NCI-H748 (cell line): ENCODE data around the gene OTUD5.

Source experiments
- DNase-seq: peaks from one replicate; lab custom pipeline; 2025; ENCODE audit not compliant: unreplicated experiment; lab: John Stamatoyannopoulos, UW

OTUD5 gene

DNA sequence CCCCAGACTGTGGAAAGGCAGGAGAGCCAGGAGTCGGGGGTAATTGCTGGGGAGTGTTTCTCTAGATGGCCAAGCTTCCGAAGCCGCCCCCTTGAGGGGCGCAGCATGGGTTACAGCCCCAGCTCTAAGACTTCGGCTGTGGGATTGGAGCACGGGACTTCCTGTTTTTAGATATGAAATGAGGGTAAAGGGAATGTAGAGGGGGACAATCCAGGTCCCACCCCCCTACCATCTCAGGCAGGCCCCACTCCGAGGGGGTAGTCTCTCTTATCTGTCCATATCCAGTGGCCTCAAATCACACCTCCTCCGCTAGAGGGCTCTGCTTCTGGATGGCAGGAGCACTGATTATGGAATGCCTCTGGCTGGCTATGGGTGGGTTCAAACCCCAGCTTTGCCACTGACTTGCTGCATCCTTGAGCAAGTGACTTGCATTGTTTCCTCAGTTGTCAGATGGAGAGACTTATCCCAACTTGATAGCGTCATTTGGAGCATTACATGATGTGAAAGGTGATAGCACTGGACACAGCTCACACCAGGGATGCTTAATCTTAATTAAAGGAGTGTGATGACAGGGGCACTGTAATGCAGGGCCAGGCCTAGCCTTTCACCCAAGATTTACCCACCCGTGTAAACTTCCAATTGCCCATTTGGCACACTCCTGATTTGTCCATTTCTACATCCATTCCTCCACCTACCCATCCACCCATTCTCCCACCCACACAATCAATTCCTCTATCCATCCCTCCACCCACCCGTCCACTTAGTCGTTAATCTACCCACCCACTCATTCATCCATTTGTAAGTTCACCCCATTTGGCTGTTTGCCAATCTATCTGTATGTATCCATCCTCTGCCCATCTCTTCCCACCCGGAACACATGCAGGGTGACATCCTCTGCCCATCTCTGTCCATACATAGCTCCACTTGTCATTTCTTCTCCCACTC lies 15.1 kb upstream of the OTUD5 start:
- peak; percentile 58 for DNase-seq

GRCh38 chrX:48971249-48972219 lies 14.1 kb upstream of the OTUD5 start, which contains the start of gene KCND1:
Gene KCND1 (minus strand): TSS chrX:48971844. CDS start chrX:48970271, 1,573 bp downstream.
- DNase-seq = peak; percentile 58

- no peak for DNase-seq
Observed at GRCh38 chrX:48969471-48969870, 12.1 kb upstream of the OTUD5 start.

- no peak for DNase-seq
Observed at GRCh38 chrX:48968377-48968776, 11.0 kb upstream of the OTUD5 start.

DNA sequence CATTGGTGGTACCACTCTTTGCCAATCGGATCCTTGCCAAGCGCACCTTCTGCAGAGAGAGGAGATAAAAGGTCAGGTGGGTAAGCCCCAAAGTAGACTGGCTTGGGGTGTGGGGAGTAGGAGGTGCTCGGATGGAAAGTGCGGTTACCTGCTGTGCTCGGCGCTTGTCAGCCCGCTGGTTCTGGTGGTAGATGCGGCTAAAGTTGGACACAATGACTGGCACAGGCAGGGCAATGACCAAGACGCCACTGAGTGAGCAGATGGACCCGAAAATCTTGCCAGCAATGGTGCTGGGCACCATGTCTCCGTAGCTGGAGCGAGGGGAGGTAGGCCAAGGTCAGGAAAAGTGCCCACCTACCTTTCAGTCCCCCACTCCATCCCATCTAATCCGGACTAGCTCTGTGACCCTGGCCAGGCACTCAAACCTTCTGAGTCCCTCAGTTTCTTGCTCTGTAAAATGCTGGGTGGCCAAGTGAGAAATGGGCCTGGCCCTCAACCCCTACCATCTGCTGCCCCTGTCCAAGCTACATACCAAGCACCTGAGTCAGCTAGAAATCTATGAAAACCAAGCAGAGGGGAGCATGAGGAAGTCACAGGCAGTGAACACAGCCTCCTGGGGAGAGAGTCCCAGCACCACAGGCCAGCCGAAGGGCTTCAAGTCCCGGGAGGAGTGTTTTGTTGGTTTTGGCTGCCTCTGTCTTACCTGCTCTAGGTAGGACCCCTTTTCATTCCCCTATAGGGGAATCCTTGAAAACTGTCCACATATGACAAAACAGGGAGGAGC lies 9.6 kb upstream of the OTUD5 start:
- DNase-seq = no peak

DNA sequence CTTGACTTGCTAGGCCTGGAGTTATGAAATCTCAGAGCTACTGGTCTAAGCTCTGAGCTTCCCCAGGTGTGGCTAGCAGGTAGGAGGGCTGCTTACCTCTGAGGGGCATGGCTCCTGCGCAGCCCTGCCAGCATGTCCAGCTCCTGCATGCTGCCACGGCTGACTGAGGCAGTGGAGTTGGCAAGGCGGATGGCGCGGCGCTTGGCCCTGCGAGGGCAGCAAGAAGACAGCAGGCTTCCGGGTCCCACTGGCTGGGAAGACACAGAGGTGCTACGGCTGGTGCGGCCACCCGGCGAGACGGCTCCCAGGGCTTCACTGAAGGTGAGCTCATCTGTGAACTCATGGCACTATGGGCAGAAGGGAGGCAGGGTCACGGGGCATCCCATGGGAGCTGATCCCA lies 8.6 kb upstream of the OTUD5 start:
- no peak for DNase-seq

GRCh38 chrX:48961585-48962091 lies 4.2 kb upstream of the OTUD5 start:
- no peak for DNase-seq

GRCh38 chrX:48960291-48960690 lies 2.9 kb upstream of the OTUD5 start:
- DNase-seq = no peak

DNA sequence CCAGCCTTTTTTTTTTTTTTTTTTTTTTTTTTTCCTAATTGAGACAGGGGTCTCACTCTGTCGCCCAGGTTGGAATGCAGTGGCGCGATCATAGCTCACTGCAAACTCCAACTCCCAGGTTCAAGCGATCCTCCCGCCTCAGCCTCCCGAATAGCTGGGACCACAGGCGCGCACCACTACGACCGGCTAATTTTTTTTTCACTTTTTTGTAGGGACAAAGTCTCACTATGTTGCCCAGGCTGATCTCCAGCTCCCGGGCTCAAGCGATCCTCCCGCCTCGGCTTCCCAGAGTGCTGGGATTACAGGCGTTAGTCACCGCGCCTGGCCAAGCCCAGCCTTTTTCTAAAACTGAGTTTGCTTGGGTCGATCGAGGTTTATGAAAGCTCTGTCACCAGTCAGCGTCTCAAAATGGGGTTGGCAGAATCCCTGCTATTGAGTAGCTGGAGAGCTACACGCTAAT lies 1.3 kb upstream of the OTUD5 start:
- peak; percentile 47 for DNase-seq

GRCh38 chrX:48957827-48958634 lies 624 bp upstream of the OTUD5 start:
- peak; percentile 98 for DNase-seq

- no peak for DNase-seq
Observed at GRCh38 chrX:48956728-48957414, 536 bp downstream of the OTUD5 start.

DNA sequence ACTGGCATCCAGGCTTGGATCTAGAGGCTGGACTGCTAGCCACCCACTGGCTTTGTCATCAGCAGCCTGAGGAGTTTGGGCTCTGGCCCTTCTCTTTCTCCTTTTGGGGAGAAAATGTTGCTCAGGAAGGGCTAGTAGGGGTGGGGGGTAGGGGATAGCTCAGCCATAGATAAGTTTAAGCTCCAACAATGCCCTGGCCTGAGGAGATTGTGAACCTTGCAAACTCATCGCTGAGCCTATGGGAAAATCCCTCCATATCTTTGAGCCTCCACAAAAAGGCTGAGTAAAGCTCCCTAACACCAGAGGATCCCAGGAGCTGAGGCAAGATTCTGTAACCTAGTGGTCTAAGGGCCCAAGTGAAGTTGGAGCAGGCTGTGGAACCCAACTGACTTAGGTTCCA lies 8.8 kb downstream of the OTUD5 start:
- no peak for DNase-seq

DNA sequence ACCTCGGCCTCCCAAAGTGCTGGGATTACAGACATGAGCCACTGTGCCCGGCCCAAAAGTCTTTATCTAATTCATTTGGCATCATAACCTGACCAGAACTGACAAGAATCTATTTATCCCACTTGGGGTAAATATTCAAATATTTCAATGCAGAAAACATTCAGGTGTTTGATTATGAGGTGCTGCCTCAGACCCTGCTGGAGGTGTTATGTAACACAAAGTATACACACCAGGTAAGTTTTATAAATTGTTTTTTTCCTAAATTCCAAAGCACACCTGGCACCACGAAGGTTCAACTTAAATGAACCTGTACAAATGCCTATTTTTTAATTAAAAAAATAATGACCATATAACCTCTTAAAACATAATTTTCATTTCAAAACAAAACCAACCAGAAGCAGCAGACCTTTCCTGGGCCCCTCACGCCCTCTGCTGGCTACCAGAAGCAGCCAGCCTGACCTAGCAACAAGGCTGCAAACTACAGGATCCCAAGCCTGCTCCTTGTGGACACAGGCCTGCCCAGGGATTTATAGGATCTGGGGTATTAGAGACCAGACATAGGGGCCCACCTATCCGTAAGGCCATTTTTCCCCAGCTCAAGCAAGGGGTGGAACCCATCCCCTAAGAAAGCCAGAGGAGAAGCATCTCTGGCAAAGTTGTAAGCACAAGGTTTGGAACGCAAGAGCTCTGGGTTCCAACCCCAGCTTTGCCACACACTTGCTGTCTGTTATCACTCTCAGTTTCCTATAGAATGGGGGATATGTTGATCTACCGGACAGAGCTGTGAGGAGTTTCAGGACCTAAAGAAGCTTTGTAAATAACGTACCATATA lies 11.7 kb downstream of the OTUD5 start:
- DNase-seq = peak; percentile 23

GRCh38 chrX:48942895-48943294 lies 14.5 kb downstream of the OTUD5 start:
- no peak for DNase-seq

DNA sequence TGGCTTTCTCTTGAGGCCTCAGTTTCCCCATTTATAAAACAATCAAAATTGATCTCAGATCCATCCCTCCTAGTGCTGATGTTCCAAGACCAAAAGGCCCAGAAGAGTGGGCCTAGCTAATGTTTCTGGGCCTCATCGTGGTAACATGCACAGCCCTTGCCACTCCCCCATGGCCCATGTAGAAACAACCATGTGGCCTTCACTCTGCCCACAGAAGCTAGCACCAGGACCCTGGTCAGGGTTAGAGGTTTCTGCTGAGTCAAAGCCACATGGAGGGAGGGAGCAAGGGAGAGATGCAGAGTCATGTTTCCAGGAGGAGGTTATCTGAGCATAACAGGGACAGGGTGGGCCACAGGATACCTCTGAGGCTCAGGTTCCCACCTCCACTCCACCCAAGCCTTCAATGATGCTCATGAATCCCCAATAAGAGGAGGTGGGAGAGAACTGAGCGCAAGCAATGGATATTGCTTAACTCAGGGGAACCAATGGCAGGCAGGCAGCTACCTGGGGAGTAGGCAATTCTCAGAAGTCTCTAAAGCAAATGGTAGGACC lies 16.9 kb downstream of the OTUD5 start:
- no peak for DNase-seq

DNA sequence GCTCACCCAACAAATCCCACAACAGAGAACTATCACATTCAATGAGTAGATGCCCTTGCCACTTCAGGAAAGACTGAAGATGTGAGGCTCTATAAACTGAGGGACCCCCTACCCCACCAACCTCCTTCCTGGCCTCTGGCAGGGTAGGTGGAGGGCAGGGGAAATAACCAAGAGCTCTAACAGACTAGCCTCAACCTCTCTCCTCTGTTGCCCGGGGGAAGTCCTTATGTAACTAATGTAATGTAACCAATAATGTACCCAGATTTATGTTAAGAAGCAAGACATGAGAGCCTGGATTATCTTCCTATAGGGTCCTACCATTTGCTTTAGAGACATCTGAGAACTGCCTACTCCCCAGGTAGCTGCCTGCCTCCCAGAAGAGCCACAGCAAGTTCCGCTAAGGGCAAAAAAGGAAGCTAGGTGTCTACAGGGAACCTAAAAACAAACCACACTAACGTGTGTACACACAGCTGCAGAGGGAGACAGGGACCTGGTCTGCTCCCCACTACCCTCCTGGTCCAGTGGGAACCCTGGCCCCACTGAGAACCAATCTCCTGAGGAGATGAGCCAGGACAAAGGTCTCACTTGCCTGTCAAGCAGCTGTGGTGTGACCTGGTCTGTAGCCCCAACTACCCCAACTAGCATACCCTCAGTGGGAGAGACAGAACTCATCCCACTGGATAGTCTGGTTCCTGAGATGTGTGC lies 17.7 kb downstream of the OTUD5 start:
- DNase-seq = no peak

GRCh38 chrX:48938721-48939425 lies 18.5 kb downstream of the OTUD5 start:
- DNase-seq = no peak
